IMR-90 (cell line): ENCODE results near the gene COQ8A. TPM values are rescaled to one million over a fixed set of nuclear protein-coding genes. Genes with fewer than 3 reads are reported as not detected.

ENCODE experiments used
- ATAC-seq: fragments of 200-7000 bp; cut with Tn5 transposase; 2 replicates; pipeline ENCODE4 v1.9.1; 2020; ENCODE audit warnings: low read depth, mild to moderate bottlenecking, moderate library complexity
- BruUV-seq: library from RNA; stranded (reverse); fragments of 400-500 nt; replicated peaks from 2 replicates; lab custom pipeline; 2021; lab: Mats Ljungman, UMichigan
- CTCF ChIA-PET: fragments of 300-600 bp; formaldehyde crosslinking; extraction: SDS; loops from one replicate; lab custom pipeline; 2021; ENCODE audit warnings: antibody characterized with exemption; lab: Yijun Ruan, JAX
- POLR2A ChIA-PET: fragments of 300-600 bp; sonication (Branson Sonifier 250); formaldehyde crosslinking; loops from one replicate; lab custom pipeline; 2022; ENCODE audit warnings: antibody characterized with exemption; ENCODE audit not compliant: unreplicated experiment; lab: Charles Lee
- DNase-seq: peaks from one replicate; pipeline ENCODE4 v3.0.0; 2013
- H2AFZ ChIP-seq: replicated peaks from 2 replicates; pipeline ENCODE3; 2013; ENCODE audit warnings: low read length, mild to moderate bottlenecking; ENCODE audit not compliant: poor library complexity
- H2AK5ac ChIP-seq: 2 replicates; pipeline ENCODE4 v1.6.1; 2013; ENCODE audit warnings: low read depth, low read length, inconsistent platforms
- H2AK9ac ChIP-seq: replicated peaks from 2 replicates; pipeline ENCODE3; 2013; ENCODE audit warnings: mild to moderate bottlenecking, low read depth, low read length, moderate library complexity; ENCODE audit not compliant: poor library complexity
- H2BK120ac ChIP-seq: 2 replicates; pipeline ENCODE4 v1.6.1; 2013; ENCODE audit warnings: low read depth, low read length, inconsistent platforms
- H2BK15ac ChIP-seq: 3 replicates; pipeline ENCODE4 v1.6.1; 2013; ENCODE audit warnings: low read depth, low read length, inconsistent platforms
- H2BK20ac ChIP-seq: 2 replicates; pipeline ENCODE4 v1.6.1; 2013; ENCODE audit warnings: low read depth, mild to moderate bottlenecking, inconsistent platforms, low read length, moderate library complexity
- H2BK5ac ChIP-seq: 2 replicates; pipeline ENCODE4 v1.6.1; 2013; ENCODE audit warnings: mild to moderate bottlenecking, low read depth, low read length, inconsistent platforms; ENCODE audit not compliant: poor library complexity, severe bottlenecking
- H3K14ac ChIP-seq: replicated peaks from 2 replicates; pipeline ENCODE4 v1.6.1; 2013; ENCODE audit warnings: low read depth, low read length, inconsistent platforms
- H3K18ac ChIP-seq: 2 replicates; pipeline ENCODE4 v1.6.1; 2013; ENCODE audit warnings: low read depth, low read length, control low read depth
- H3K23ac ChIP-seq: 2 replicates; pipeline ENCODE4 v1.6.1; 2013; ENCODE audit warnings: low read depth, low read length, inconsistent platforms
- H3K27ac ChIP-seq: 2 replicates; pipeline ENCODE4 v1.5.1; 2013; ENCODE audit warnings: mild to moderate bottlenecking, control low read depth, low read length; ENCODE audit not compliant: insufficient read depth
- H3K27me3 ChIP-seq: 2 replicates; pipeline ENCODE4 v1.6.1; 2013; ENCODE audit warnings: low read length; ENCODE audit not compliant: control insufficient read depth, insufficient read depth
- H3K36me3 ChIP-seq: 2 replicates; pipeline ENCODE4 v1.6.1; 2013; ENCODE audit warnings: low read length, mixed read lengths; ENCODE audit not compliant: control insufficient read depth, insufficient read depth
- H3K4ac ChIP-seq: 2 replicates; pipeline ENCODE4 v1.6.1; 2013; ENCODE audit warnings: low read depth, low read length, inconsistent platforms
- H3K4me1 ChIP-seq: 2 replicates; pipeline ENCODE4 v1.6.1; 2013; ENCODE audit warnings: low read length, mixed read lengths; ENCODE audit not compliant: control insufficient read depth, insufficient read depth
- H3K4me2 ChIP-seq: 2 replicates; pipeline ENCODE4 v1.6.1; 2013; ENCODE audit warnings: low read depth, mild to moderate bottlenecking, control low read depth, low read length, moderate library complexity
- H3K4me3 ChIP-seq: 2 replicates; pipeline ENCODE4 v1.5.1; 2013; ENCODE audit warnings: low read depth, mild to moderate bottlenecking, control low read depth, low read length, moderate library complexity; ENCODE audit not compliant: insufficient read depth
- H3K56ac ChIP-seq: 2 replicates; pipeline ENCODE4 v1.6.1; 2013; ENCODE audit warnings: low read length, inconsistent platforms; ENCODE audit not compliant: insufficient read depth; ENCODE audit errors: extremely low read depth
- H3K79me1 ChIP-seq, 2 experiments: 2 replicates each; pipeline ENCODE4 v1.6.1; 2013; ENCODE audit warnings: low read length in 2 of 2, inconsistent platforms in 1 of 2, low read depth in 1 of 2
- H3K9ac ChIP-seq: 2 replicates; pipeline ENCODE4 v1.6.1; 2013; ENCODE audit warnings: low read depth, low read length, control low read depth
- H3K9me1 ChIP-seq: 2 replicates; pipeline ENCODE4 v1.6.1; 2013; ENCODE audit warnings: low read length, inconsistent platforms; ENCODE audit not compliant: insufficient read depth
- H3K9me3 ChIP-seq: 2 replicates; pipeline ENCODE4 v1.6.1; 2013; ENCODE audit warnings: low read length; ENCODE audit not compliant: control insufficient read depth, insufficient read depth
- H4K20me1 ChIP-seq: 2 replicates; pipeline ENCODE4 v1.6.1; 2013; ENCODE audit warnings: low read length, inconsistent platforms; ENCODE audit not compliant: insufficient read depth
- H4K5ac ChIP-seq: 2 replicates; pipeline ENCODE4 v1.6.1; 2013; ENCODE audit warnings: mild to moderate bottlenecking, low read depth, low read length, control low read depth
- H4K8ac ChIP-seq, 2 experiments: 2 replicates each; pipeline ENCODE4 v1.6.1; 2013; ENCODE audit warnings: low read depth in 2 of 2, low read length in 2 of 2, control low read depth in 1 of 2, inconsistent platforms in 1 of 2
- H4K91ac ChIP-seq: 2 replicates; pipeline ENCODE4 v1.6.1; 2013; ENCODE audit warnings: low read depth, low read length, inconsistent platforms; ENCODE audit not compliant: insufficient read depth
- CHD1 ChIP-seq: IDR thresholded peaks from 2 replicates; pipeline ENCODE4 v1.6.1; 2012; ENCODE audit warnings: low read depth, low read length, improper control_type of control experiment
- FOS ChIP-seq: fragments of 150-350 bp; IDR thresholded peaks from 2 replicates; pipeline ENCODE4 v1.6.1; 2016; ENCODE audit warnings: low read depth, low read length
- MAFK ChIP-seq: IDR thresholded peaks from 2 replicates; pipeline ENCODE4 v1.6.1; 2012; ENCODE audit warnings: low read depth, low read length, improper control_type of control experiment
- MAZ ChIP-seq: IDR thresholded peaks from 2 replicates; pipeline ENCODE4 v1.6.1; 2012; ENCODE audit warnings: low read depth, mild to moderate bottlenecking, low read length, improper control_type of control experiment, moderate library complexity, borderline replicate concordance
- NFE2L2 ChIP-seq: fragments of 150-350 bp; IDR thresholded peaks from 2 replicates; pipeline ENCODE4 v1.6.1; 2016; ENCODE audit warnings: low read depth, mild to moderate bottlenecking, low read length
- RAD21 ChIP-seq: IDR thresholded peaks from 2 replicates; pipeline ENCODE4 v1.6.1; 2012; ENCODE audit warnings: low read length, improper control_type of control experiment
- RCOR1 ChIP-seq: IDR thresholded peaks from 2 replicates; pipeline ENCODE4 v1.6.1; 2012; ENCODE audit warnings: mild to moderate bottlenecking, low read length, improper control_type of control experiment; ENCODE audit not compliant: insufficient replicate concordance
- RFX5 ChIP-seq: IDR thresholded peaks from 2 replicates; pipeline ENCODE4 v1.8.0; 2012; ENCODE audit warnings: low read depth, mild to moderate bottlenecking, low read length, moderate library complexity
- SMC3 ChIP-seq: fragments of 150-350 bp; IDR thresholded peaks from 2 replicates; pipeline ENCODE4 v1.6.1; 2016; ENCODE audit warnings: low read depth, mild to moderate bottlenecking, antibody characterized with exemption, low read length, moderate library complexity
- WGBS, 2 experiments: methylation state at CpG; one replicate each; pipeline versions ENCODE4 v1.1.5 to v1.1.7; 2013; ENCODE audit warnings: missing lambda C conversion rate in 2 of 2; ENCODE audit not compliant: insufficient read length in 1 of 2; ENCODE audit errors: extremely low coverage in 2 of 2; 5-methylcytosine and 5-hydroxymethylcytosine counted together
- dilution Hi-C: fragments of 300-500 bp; cut with HindIII; formaldehyde crosslinking; loops from one replicate; pipeline ENCODE4 v1.14.3; 2018; ENCODE audit warnings: low sequenced_read_pairs; ENCODE audit not compliant: unreplicated experiment
- in situ Hi-C: fragments of 300-500 bp; cut with MboI; formaldehyde crosslinking; loops from 3 replicates; pipeline ENCODE4 v1.14.3; 2019; ENCODE audit warnings: low sequenced_read_pairs, inconsistent platforms, mixed read lengths
- intact Hi-C: fragments of 100-400 bp; cut with micrococcal nuclease; formaldehyde crosslinking; loops from 2 replicates; pipeline ENCODE4 v1.10.0; 2022
- polyA plus RNA-seq, 3 experiments: library from polyadenylated mRNA; depleted of rRNA; stranded (reverse); fragments of >200 nt; gene quantifications; 2 replicates each; pipeline ENCODE4 v1.2.3, GENCODE V29; 2012; ENCODE audit warnings: low replicate concordance in 1 of 3
- total RNA-seq: library from RNA; depleted of rRNA; stranded (reverse); fragments of >200 nt; gene quantifications from 2 replicates; pipeline ENCODE4 v1.2.3, GENCODE V29; 2012
- TF ChIP-seq, protein P1 (sequence below): conservative IDR thresholded peaks from 2 replicates; pipeline ENCODE4 v1.5.1; 2012; ENCODE audit warnings: mild to moderate bottlenecking, low read depth, low read length, improper control_type of control experiment

COQ8A gene
- total and polyA plus RNA-seq, 2 of the 4 experiments (the other 2 are of a cell fraction) = 3.8 to 6.1 TPM

DNA sequence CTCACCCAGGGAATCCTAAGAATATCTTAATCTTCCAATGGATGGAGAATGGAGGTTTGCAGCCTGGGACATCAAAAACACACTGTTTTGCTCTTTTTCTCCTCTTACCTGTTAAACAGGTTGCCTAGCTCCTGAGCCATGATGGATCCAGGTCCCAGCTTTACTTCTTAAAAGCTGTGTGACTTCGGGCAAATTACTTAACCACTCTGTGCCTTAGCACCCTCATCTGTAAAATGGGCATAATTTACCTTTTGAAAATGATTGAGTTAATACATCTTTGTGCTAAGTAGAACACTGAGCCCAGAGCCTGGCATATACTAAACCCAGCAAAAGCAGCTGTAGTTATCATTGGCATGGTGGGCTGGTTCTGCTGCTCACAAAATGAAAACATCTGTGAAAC lies 10.2 kb downstream of the COQ8A start:
- no peak overlapping the region for H4K91ac ChIP-seq
- no CpG with 5 or more reads among the region's 1 CpG for WGBS, 2 experiments
- ChIA-PET CTCF (interaction anchor here (0.7 kb wide), 1 partner anchor 592 kb away, joined by 3 read pairs; no protein-coding TSS in a partner anchor), POLR2A (no interaction called here)
- H2AK9ac ChIP-seq = no peak overlapping the region
- dilution Hi-C loops (no loop called here), intact Hi-C loops (no loop called here), in situ Hi-C loops (no loop called here)
- H3K18ac ChIP-seq = no peak overlapping the region
- no peak overlapping the region for H4K8ac ChIP-seq
- H3K27ac ChIP-seq = no peak overlapping the region
- H3K56ac ChIP-seq = no peak overlapping the region
- H2BK120ac ChIP-seq = no peak overlapping the region
- TF ChIP-seq RAD21 (no peak), RCOR1 (no peak), RFX5 (no peak), NFE2L2 (no peak), SMC3 (no peak), MAFK (no peak), FOS (no peak), MAZ (no peak), CHD1 (no peak)
- TF ChIP-seq, protein P1, sequence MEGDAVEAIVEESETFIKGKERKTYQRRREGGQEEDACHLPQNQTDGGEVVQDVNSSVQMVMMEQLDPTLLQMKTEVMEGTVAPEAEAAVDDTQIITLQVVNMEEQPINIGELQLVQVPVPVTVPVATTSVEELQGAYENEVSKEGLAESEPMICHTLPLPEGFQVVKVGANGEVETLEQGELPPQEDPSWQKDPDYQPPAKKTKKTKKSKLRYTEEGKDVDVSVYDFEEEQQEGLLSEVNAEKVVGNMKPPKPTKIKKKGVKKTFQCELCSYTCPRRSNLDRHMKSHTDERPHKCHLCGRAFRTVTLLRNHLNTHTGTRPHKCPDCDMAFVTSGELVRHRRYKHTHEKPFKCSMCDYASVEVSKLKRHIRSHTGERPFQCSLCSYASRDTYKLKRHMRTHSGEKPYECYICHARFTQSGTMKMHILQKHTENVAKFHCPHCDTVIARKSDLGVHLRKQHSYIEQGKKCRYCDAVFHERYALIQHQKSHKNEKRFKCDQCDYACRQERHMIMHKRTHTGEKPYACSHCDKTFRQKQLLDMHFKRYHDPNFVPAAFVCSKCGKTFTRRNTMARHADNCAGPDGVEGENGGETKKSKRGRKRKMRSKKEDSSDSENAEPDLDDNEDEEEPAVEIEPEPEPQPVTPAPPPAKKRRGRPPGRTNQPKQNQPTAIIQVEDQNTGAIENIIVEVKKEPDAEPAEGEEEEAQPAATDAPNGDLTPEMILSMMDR = no peak
- ATAC-seq = no peak; the same call in 1 of the 2 replicates
- H3K79me1 ChIP-seq = no peaks in the 10 kb centered on the region
- no peak overlapping the region for H3K23ac ChIP-seq
- no peak overlapping the region for H4K5ac ChIP-seq
- no peak overlapping the region for H3K14ac ChIP-seq
- H3K9ac ChIP-seq = no peak overlapping the region
- H2BK20ac ChIP-seq = no peak overlapping the region
- H4K20me1 ChIP-seq = 0 out of 2 replicates have a peak, but pooled peaks cover 3% of the 10 kb centered on the region
- no peaks in the 10 kb centered on the region; the same call in 1 of the 2 replicates for H3K9me1 ChIP-seq
- H3K4me3 ChIP-seq = no peak overlapping the region
- no peaks in the 10 kb centered on the region for H3K27me3 ChIP-seq
- no peak overlapping the region for H2AK5ac ChIP-seq
- H3K4me1 ChIP-seq = peaks cover 6% of the 10 kb centered on the region; the same call in 1 of the 2 replicates
- no peak overlapping the region for H2AFZ ChIP-seq
- no peak overlapping the region for H3K4ac ChIP-seq
- DNase-seq = no peak
- no peaks in the 10 kb centered on the region; the same call in 1 of the 2 replicates for H3K9me3 ChIP-seq
- H2BK5ac ChIP-seq = no peak overlapping the region
- H3K4me2 ChIP-seq = no peak overlapping the region
- H3K36me3 ChIP-seq = no peaks in the 10 kb centered on the region
- BruUV-seq = no TSS peak
- no peak overlapping the region for H2BK15ac ChIP-seq
